Endothelial cell (in vitro differentiated cells): ENCODE measurements around the gene PAGR1. TPM values are rescaled to one million over a fixed set of nuclear protein-coding genes. Genes with fewer than 3 reads are reported as not detected.

Experiments
- DNase-seq: peaks from one replicate; pipeline ENCODE4 v3.0.0; 2021; ENCODE audit warnings: low spot score
- H3K27ac Mint-ChIP-seq: one replicate; pipeline ENCODE4 v1.8.0; 2021; ENCODE audit warnings: mixed read lengths, inconsistent platforms; ENCODE audit not compliant: unreplicated experiment
- H3K27me3 Mint-ChIP-seq: one replicate; pipeline ENCODE4 v1.8.0; 2021; ENCODE audit warnings: mild to moderate bottlenecking, moderate library complexity, mixed read lengths, inconsistent platforms; ENCODE audit not compliant: unreplicated experiment
- H3K36me3 Mint-ChIP-seq: one replicate; pipeline ENCODE4 v1.8.0; 2021; ENCODE audit warnings: mild to moderate bottlenecking, low read depth, mixed read lengths, inconsistent platforms; ENCODE audit not compliant: unreplicated experiment
- H3K4me1 Mint-ChIP-seq: one replicate; pipeline ENCODE4 v1.8.0; 2021; ENCODE audit warnings: mild to moderate bottlenecking, mixed read lengths, inconsistent platforms; ENCODE audit not compliant: unreplicated experiment
- H3K4me3 Mint-ChIP-seq: one replicate; pipeline ENCODE4 v1.8.0; 2021; ENCODE audit warnings: mild to moderate bottlenecking, mixed read lengths, inconsistent platforms; ENCODE audit not compliant: unreplicated experiment
- H3K9me3 Mint-ChIP-seq: one replicate; pipeline ENCODE4 v1.8.0; 2021; ENCODE audit warnings: mixed read lengths, inconsistent platforms; ENCODE audit not compliant: unreplicated experiment
- total RNA-seq: library from RNA; stranded (reverse); fragmentation: NEBNext Ultra II Directional; extraction: Animal tissue kit (Norgen Biotek cat#: 25700); gene quantifications from one replicate; pipeline ENCODE4 v1.2.1, GENCODE V29; 2021; ENCODE audit not compliant: unreplicated experiment
- TF ChIP-seq, protein P1 (sequence below): fragments of 200-600 bp; sonication (generic); IDR thresholded peaks from one replicate; pipeline ENCODE4 v1.5.0; 2021; ENCODE audit warnings: antibody characterized with exemption; ENCODE audit not compliant: unreplicated experiment

Gene PAGR1
- total RNA-seq, 1 donor from 2014 or later: 38.6 TPM

GRCh38 chr16:29806099-29806579, 9.8 kb upstream of the PAGR1 start, which contains the start of gene MAZ:
MAZ (plus strand) TSS chr16:29806529; CDS start chr16:29806702, 173 bp downstream.
- DNase-seq: no peak
- Mint-ChIP-seq H3K27me3 (peaks cover 25% of the 10 kb centered on the region), H3K27ac (no peak within 1 kb of the TSS), H3K9me3 (no peaks in the 10 kb centered on the region), H3K4me3 (peak within 1 kb of the TSS; percentile 99), H3K36me3 (peaks cover 14% of the 10 kb centered on the region), H3K4me1 (peaks cover 35% of the 10 kb centered on the region)
- TF ChIP-seq, protein P1, sequence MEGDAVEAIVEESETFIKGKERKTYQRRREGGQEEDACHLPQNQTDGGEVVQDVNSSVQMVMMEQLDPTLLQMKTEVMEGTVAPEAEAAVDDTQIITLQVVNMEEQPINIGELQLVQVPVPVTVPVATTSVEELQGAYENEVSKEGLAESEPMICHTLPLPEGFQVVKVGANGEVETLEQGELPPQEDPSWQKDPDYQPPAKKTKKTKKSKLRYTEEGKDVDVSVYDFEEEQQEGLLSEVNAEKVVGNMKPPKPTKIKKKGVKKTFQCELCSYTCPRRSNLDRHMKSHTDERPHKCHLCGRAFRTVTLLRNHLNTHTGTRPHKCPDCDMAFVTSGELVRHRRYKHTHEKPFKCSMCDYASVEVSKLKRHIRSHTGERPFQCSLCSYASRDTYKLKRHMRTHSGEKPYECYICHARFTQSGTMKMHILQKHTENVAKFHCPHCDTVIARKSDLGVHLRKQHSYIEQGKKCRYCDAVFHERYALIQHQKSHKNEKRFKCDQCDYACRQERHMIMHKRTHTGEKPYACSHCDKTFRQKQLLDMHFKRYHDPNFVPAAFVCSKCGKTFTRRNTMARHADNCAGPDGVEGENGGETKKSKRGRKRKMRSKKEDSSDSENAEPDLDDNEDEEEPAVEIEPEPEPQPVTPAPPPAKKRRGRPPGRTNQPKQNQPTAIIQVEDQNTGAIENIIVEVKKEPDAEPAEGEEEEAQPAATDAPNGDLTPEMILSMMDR: no peak

DNA sequence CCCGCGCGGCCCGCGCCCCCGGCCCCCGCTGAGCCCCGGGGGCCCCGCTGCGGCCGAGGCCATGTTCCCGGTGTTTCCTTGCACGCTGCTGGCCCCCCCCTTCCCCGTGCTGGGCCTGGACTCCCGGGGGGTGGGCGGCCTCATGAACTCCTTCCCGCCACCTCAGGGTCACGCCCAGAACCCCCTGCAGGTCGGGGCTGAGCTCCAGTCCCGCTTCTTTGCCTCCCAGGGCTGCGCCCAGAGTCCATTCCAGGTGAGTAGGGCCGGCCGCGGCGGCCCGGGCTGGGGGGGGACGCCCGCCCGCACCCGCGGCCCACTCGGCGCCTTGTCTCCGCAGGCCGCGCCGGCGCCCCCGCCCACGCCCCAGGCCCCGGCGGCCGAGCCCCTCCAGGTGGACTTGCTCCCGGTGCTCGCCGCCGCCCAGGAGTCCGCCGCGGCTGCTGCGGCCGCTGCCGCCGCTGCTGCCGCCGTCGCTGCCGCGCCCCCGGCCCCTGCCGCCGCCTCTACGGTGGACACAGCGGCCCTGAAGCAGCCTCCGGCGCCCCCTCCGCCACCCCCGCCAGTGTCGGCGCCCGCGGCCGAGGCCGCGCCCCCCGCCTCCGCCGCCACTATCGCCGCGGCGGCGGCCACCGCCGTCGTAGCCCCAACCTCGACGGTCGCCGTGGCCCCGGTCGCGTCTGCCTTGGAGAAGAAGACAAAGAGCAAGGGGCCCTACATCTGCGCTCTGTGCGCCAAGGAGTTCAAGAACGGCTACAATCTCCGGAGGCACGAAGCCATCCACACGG, 9.1 kb upstream of the PAGR1 start:
- Mint-ChIP-seq H3K27ac (no peak overlapping the region), H3K9me3 (no peaks in the 10 kb centered on the region), H3K4me1 (peaks cover 33% of the 10 kb centered on the region), H3K27me3 (peaks cover 25% of the 10 kb centered on the region), H3K36me3 (peaks cover 14% of the 10 kb centered on the region), H3K4me3 (peak overlapping the region; percentile 97)
- TF ChIP-seq, protein P1: no peak
- DNase-seq: peak; percentile 52

DNA sequence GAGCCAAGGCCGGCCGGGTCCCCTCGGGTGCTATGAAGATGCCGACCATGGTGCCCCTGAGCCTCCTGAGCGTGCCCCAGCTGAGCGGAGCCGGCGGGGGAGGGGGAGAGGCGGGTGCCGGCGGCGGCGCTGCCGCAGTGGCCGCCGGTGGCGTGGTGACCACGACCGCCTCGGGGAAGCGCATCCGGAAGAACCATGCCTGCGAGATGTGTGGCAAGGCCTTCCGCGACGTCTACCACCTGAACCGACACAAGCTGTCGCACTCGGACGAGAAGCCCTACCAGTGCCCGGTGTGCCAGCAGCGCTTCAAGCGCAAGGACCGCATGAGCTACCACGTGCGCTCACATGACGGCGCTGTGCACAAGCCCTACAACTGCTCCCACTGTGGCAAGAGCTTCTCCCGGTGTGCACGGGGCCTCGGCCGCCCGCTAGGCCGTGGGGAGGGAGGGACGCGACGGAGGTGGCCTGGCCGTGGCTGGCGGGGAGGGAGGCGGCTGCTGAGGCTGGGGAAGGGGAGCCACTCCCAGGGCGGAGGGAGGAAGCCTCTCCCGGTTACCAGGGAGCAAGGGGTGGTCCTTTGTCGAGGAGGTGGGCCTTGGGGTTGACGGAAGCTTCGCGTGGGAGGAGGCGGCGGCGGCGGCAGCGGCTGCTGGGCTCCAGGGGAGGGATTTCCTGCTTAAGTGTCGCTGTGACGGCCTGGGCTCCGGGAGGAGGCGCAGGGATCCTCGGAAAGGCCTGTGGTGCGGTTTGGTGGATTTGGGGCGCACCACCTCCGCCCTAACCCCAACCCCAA, 8.3 kb upstream of the PAGR1 start:
- H3K4me1 Mint-ChIP-seq: peaks cover 34% of the 10 kb centered on the region

DNA sequence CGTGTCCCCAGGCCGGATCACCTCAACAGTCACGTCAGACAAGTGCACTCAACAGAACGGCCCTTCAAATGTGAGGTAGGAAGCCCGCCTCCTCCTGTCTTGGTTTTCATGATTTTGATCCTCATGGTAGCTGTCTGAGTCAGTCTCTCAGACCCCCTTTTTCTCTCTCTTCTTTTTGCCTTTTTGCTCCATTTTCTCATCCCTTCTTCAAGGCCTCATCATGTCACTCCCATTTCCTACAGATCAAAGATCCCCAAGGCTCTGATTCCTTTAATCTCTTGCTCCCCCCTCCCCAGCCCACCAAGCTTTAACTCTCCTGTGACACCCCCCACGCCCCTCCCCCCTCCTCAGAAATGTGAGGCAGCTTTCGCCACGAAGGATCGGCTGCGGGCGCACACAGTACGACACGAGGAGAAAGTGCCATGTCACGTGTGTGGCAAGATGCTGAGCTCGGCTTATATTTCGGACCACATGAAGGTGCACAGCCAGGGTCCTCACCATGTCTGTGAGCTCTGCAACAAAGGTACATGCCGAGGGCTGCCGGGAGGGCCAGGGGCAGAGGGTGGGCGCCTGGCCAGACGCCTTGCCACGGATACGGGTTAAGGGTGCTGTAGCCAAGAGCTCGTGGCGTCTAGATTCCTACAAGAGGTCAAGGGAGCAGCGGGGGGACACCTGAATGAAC, 7.6 kb upstream of the PAGR1 start:
- Mint-ChIP-seq H3K4me1 (peaks cover 41% of the 10 kb centered on the region), H3K27me3 (peaks cover 36% of the 10 kb centered on the region), H3K27ac (peak overlapping the region; percentile 86), H3K36me3 (peaks cover 14% of the 10 kb centered on the region), H3K9me3 (no peaks in the 10 kb centered on the region), H3K4me3 (peak overlapping the region; percentile 97)
- no peak for DNase-seq
- TF ChIP-seq, protein P1: no peak

More for the DNA sequence above, 8.3 kb upstream of the PAGR1 start:
- DNase-seq: peak; percentile 79
- Mint-ChIP-seq H3K4me3 (peak overlapping the region; percentile 97), H3K9me3 (no peaks in the 10 kb centered on the region), H3K27me3 (peaks cover 29% of the 10 kb centered on the region), H3K27ac (peak overlapping the region; percentile 86), H3K36me3 (peaks cover 14% of the 10 kb centered on the region)
- TF ChIP-seq, protein P1: peak; percentile 30
